Vagina (tissue), 2 donors: Measurements from ENCODE around the gene CIITA.

ENCODE experiments used
- CTCF ChIP-seq, 3 experiments: fragments of 450-650 bp in 2 of 3; fragments of 200-600 bp in 1 of 3; sonication (generic) in 1 of 3; IDR thresholded peaks; one replicate each; pipeline ENCODE4 v1.5.1; 2017 to 2019; ENCODE audit warnings: antibody characterized with exemption in 3 of 3, mild to moderate bottlenecking in 2 of 3, moderate library complexity in 2 of 3
- POLR2A ChIP-seq, 2 donors: fragments of 450-650 bp; IDR thresholded peaks; one replicate each; pipeline ENCODE4 v1.6.1; 2017; ENCODE audit warnings: antibody characterized with exemption in 2 of 2, mild to moderate bottlenecking in 2 of 2, moderate library complexity in 2 of 2
- POLR2AphosphoS5 ChIP-seq, 2 donors: sonication (generic); formaldehyde crosslinking; IDR thresholded peaks; one replicate each; pipeline ENCODE4 v1.9.0; 2017; ENCODE audit warnings: antibody characterized with exemption in 2 of 2, mild to moderate bottlenecking in 2 of 2, low read depth in 1 of 2; ENCODE audit not compliant: insufficient read depth in 1 of 2

DNA sequence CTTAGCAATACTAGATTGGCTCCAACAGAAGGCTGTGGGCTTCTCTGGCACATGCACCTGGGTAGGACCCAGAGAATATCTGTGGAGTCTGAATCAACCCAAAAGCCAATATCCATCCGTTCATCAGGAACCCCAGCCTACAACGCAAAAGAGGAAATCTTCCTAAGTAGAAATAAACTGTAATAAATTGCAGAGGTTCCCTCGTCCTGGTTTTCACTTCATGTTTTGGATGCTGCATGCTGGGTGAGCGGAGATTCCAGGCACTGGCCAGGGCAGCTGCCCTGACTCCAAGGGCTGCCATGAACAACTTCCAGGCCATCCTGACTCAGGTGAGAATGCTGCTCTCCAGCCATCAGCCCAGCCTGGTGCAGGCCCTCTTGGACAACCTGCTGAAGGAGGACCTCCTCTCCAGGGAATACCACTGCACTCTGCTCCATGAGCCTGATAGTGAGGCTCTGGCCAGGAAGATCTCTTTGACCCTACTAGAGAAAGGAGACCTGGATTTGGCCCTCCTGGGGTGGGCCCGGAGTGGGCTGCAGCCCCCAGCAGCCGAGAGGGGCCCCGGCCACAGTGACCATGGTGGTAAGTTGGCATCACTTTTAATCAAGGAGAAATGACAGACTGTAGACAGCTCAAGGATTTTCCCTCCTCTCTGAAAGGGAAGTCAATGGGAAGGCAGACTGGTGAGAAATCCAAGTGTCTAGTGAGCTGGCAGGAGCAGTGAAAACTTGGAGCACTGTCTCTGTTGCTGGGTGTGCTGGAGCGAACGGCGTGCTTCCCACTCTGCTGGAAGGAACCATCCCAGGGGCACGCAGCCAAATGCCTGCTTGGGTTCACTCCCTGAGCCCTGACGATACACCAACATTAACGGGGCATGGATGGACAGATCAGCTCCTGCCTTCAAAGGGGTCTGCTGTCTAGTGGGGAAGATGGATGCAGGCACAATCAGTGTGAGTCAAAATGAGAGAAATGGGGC, 10.7 kb upstream of the CIITA start:
- TF ChIP-seq CTCF (IDR thresholded peaks at IDR 0.05) (no peak), POLR2A (IDR thresholded peaks at IDR 0.05) (no peak), POLR2AphosphoS5 (IDR thresholded peaks at IDR 0.05; ENCODE audit: insufficient read depth in 1 of 2, low read depth in 1 of 2) (no peak)
